HG02588 (cell line): ENCODE data around the gene KTI12.
"Not testable (repeated sequence)": the region's sequence is repeated elsewhere in the genome, so short reads cannot be mapped to it uniquely, and the experiment has no call there.

Experiments
- ATAC-seq: cut with Tn5 transposase; IDR thresholded peaks from one replicate; pipeline ENCODE4 v1.9.1; 2021; ENCODE audit warnings: mild to moderate bottlenecking, moderate library complexity; ENCODE audit not compliant: unreplicated experiment

The KTI12 gene

GRCh38 chr1:52041551-52042185 is 8.1 kb upstream of the KTI12 start:
- ATAC-seq, result no peak

GRCh38 chr1:52037909-52038308 is 4.3 kb upstream of the KTI12 start:
- ATAC-seq, result no peak

GRCh38 chr1:52037402-52037814 is 3.8 kb upstream of the KTI12 start:
- ATAC-seq, result no peak

- no peak for ATAC-seq
Observed at GRCh38 chr1:52034050-52034384, 407 bp upstream of the KTI12 start.

- ATAC-seq, result peak; percentile 40
Observed at GRCh38 chr1:52032785-52033131, 852 bp downstream of the KTI12 start.

GRCh38 chr1:52032124-52032784 is 1.4 kb downstream of the KTI12 start:
- peak; percentile 43 for ATAC-seq

- not testable (repeated sequence) for ATAC-seq
Observed at GRCh38 chr1:52028839-52029238, 4.8 kb downstream of the KTI12 start.

GRCh38 chr1:52028328-52028727 is 5.3 kb downstream of the KTI12 start:
- no peak for ATAC-seq

- ATAC-seq, result no peak
Observed at GRCh38 chr1:52026278-52026677, 7.3 kb downstream of the KTI12 start.

GRCh38 chr1:52022133-52022532 is 11.5 kb downstream of the KTI12 start:
- ATAC-seq, result no peak

GRCh38 chr1:52008071-52008809 is 25.4 kb downstream of the KTI12 start:
- ATAC-seq, result no peak

GRCh38 chr1:52007215-52008002 is 26.2 kb downstream of the KTI12 start:
- no peak for ATAC-seq

GRCh38 chr1:52006081-52006553 is 27.5 kb downstream of the KTI12 start:
- not testable (repeated sequence) for ATAC-seq

- ATAC-seq, result not testable (repeated sequence)
Observed at GRCh38 chr1:52005548-52005947, 28.1 kb downstream of the KTI12 start.

- ATAC-seq, result no peak
Observed at GRCh38 chr1:52003877-52004276, 29.7 kb downstream of the KTI12 start.

- peak; percentile 63 for ATAC-seq
Observed at GRCh38 chr1:52002038-52002917, 31.3 kb downstream of the KTI12 start.

- ATAC-seq, result no peak
Observed at GRCh38 chr1:51998701-51999100, 34.9 kb downstream of the KTI12 start.

GRCh38 chr1:51997974-51998382 is 35.6 kb downstream of the KTI12 start:
- ATAC-seq, result no peak

GRCh38 chr1:51990478-51990965 is 43.1 kb downstream of the KTI12 start, which contains the start of gene RAB3B:
Gene RAB3B (minus strand): TSS chr1:51990700. CDS start chr1:51977117, 13,583 bp downstream.
- peak; percentile 82 for ATAC-seq
